ENCODE data around the gene CTNNBIP1. TPM values are rescaled to one million over a fixed set of nuclear protein-coding genes. Genes with fewer than 3 reads are reported as not detected.

CTNNBIP1 gene
- polyA plus RNA-seq, 1 of the 3 experiments (the other 2 are of a cell fraction) = 57.6 TPM

GRCh38 chr1:9838946-9839345 is 71.1 kb downstream of the CTNNBIP1 start:
- no peaks in the 10 kb centered on the region for H3K79me2 ChIP-seq (ENCODE audit: insufficient read depth)
- no peaks in the 10 kb centered on the region for H4K20me1 ChIP-seq (ENCODE audit: insufficient read depth)
- H3K4me2 ChIP-seq = no peak overlapping the region
- no peak overlapping the region for H3K9ac ChIP-seq
- 92% methylated on average over 1 of the region's 10 CpGs for WGBS (ENCODE audit: low lambda C conversion rate)
- no peaks in the 10 kb centered on the region for H3K36me3 ChIP-seq (replicated peaks in 1 of 2; ENCODE audit: control insufficient read depth in 1 of 2, insufficient read depth in 2 of 2, low read length in 1 of 2)
- H3K9me3 ChIP-seq = no peaks in the 10 kb centered on the region
- no peak overlapping the region for H3K4me3 ChIP-seq (ENCODE audit: low read depth in 2 of 2, low read length in 1 of 2)
- ChIA-PET POLR2A (no interaction called here), CTCF (no interaction called here)
- no peak overlapping the region for H2AFZ ChIP-seq (ENCODE audit: low read depth)
- H3K27ac ChIP-seq (ENCODE audit: low read depth in 2 of 2, low read length in 1 of 2) = no peak overlapping the region
- DNase-seq = no peak
- H3K27me3 ChIP-seq (ENCODE audit: insufficient read depth) = no peaks in the 10 kb centered on the region
- peaks cover 0 to 31% of the 10 kb centered on the region in 2 experiments; a peak in 1 of 4 replicates for H3K4me1 ChIP-seq (ENCODE audit: control insufficient read depth in 1 of 2, insufficient read depth in 2 of 2, low read depth in 1 of 2, low read length in 1 of 2)
- no peak for TF ChIP-seq CHD2 (IDR thresholded peaks at IDR 0.05; ENCODE audit: low read length, partially characterized antibody)
- TF ChIP-seq GATA2 (CRISPR knock-in tag; IDR thresholded peaks at IDR 0.05) = no peak
- no peak for TF ChIP-seq POLR2AphosphoS5 (IDR thresholded peaks at IDR 0.05; ENCODE audit: low read depth, low read length)
- TF ChIP-seq YY1 (IDR thresholded peaks at IDR 0.05; ENCODE audit: low read depth) = no peak
- TF ChIP-seq USF1 (IDR thresholded peaks at IDR 0.05; ENCODE audit: borderline replicate concordance, low read depth) = no peak
- no peak for TF ChIP-seq USF2 (IDR thresholded peaks at IDR 0.05; ENCODE audit: borderline replicate concordance, low read depth, low read length)
- TF ChIP-seq RFX5 (IDR thresholded peaks at IDR 0.05; ENCODE audit: low read length) = no peak
- no peak for TF ChIP-seq PBX3 (IDR thresholded peaks at IDR 0.05)
- no peak for TF ChIP-seq NFIC (IDR thresholded peaks at IDR 0.05; ENCODE audit: borderline replicate concordance)
- no peak for TF ChIP-seq FOSL2 (IDR thresholded peaks at IDR 0.05; ENCODE audit: borderline replicate concordance, low read depth)
- no peak for TF ChIP-seq SIN3A (IDR thresholded peaks at IDR 0.05; ENCODE audit: borderline replicate concordance, low read depth, low read length)
- no peak for TF ChIP-seq IRF3 (IDR thresholded peaks at IDR 0.05; ENCODE audit: low read depth, low read length)
- TF ChIP-seq JUND (IDR thresholded peaks at IDR 0.05) = no peak
- TF ChIP-seq TCF12 (IDR thresholded peaks at IDR 0.05) = no peak
- no peak for TF ChIP-seq MXI1 (IDR thresholded peaks at IDR 0.05; ENCODE audit: low read depth, low read length)
- no peak for TF ChIP-seq SMC3 (IDR thresholded peaks at IDR 0.05; ENCODE audit: low read depth, low read length)
- TF ChIP-seq NRF1 (IDR thresholded peaks at IDR 0.05; ENCODE audit: low read depth, low read length) = no peak
- H3F3A ChIP-seq (replicated peaks; ENCODE audit: insufficient read depth) = no peaks in the 10 kb centered on the region
- no peaks in the 10 kb centered on the region for H3K9me2 ChIP-seq

Measured in SK-N-SH (cell line).